GM03348 (cell line): ENCODE measurements around the gene MAST4.

Source experiments
- DNase-seq: peaks from one replicate; pipeline ENCODE4 v3.0.0; 2012; ENCODE audit warnings: low spot score

The MAST4 gene

GRCh38 chr5:66603881-66604280, 7.7 kb downstream of the MAST4 start:
- DNase-seq = no peak

- no peak for DNase-seq
These were observed 10.5 kb downstream of the MAST4 start for GRCh38 chr5:66606713-66607112.

GRCh38 chr5:66608501-66608900, 12.3 kb downstream of the MAST4 start:
- DNase-seq = no peak

- DNase-seq = no peak
These were observed 13.4 kb downstream of the MAST4 start for GRCh38 chr5:66609615-66610014.

GRCh38 chr5:66612226-66612625, 16.0 kb downstream of the MAST4 start:
- no peak for DNase-seq

GRCh38 chr5:66615136-66615535, 18.9 kb downstream of the MAST4 start:
- no peak for DNase-seq

GRCh38 chr5:66615894-66616293, 19.7 kb downstream of the MAST4 start:
- DNase-seq = no peak

GRCh38 chr5:66616520-66617225, 20.5 kb downstream of the MAST4 start:
- no peak for DNase-seq

- no peak for DNase-seq
These were observed 21.2 kb downstream of the MAST4 start for GRCh38 chr5:66617226-66617861.

- DNase-seq = no peak
These were observed 22.0 kb downstream of the MAST4 start for GRCh38 chr5:66617991-66618768.

GRCh38 chr5:66620711-66621110, 24.5 kb downstream of the MAST4 start:
- DNase-seq = no peak

GRCh38 chr5:66621146-66621545, 25.0 kb downstream of the MAST4 start:
- peak; percentile 27 for DNase-seq

GRCh38 chr5:66621736-66622135, 25.5 kb downstream of the MAST4 start:
- DNase-seq = no peak

- DNase-seq = no peak
These were observed 32.4 kb downstream of the MAST4 start for GRCh38 chr5:66628561-66628960.

GRCh38 chr5:66629446-66629845, 33.3 kb downstream of the MAST4 start:
- no peak for DNase-seq

GRCh38 chr5:66633754-66634153, 37.6 kb downstream of the MAST4 start:
- DNase-seq = no peak

- DNase-seq = no peak
These were observed 38.4 kb downstream of the MAST4 start for GRCh38 chr5:66634601-66635000.

GRCh38 chr5:66637994-66638393, 41.8 kb downstream of the MAST4 start:
- no peak for DNase-seq

GRCh38 chr5:66639037-66639436, 42.8 kb downstream of the MAST4 start:
- DNase-seq = no peak

GRCh38 chr5:66642538-66642937, 46.3 kb downstream of the MAST4 start:
- DNase-seq = no peak

GRCh38 chr5:66643387-66643786, 47.2 kb downstream of the MAST4 start:
- no peak for DNase-seq

- no peak for DNase-seq
These were observed 47.9 kb downstream of the MAST4 start for GRCh38 chr5:66644111-66644510.

- no peak for DNase-seq
These were observed 48.8 kb downstream of the MAST4 start for GRCh38 chr5:66645039-66645438.
